OCI-LY3 (cell line): ENCODE measurements around the gene DDAH2.

Experiments used
- CTCF ChIP-seq: fragments of 200-600, 300-600 bp; sonication (generic); IDR thresholded peaks from 2 replicates; pipeline ENCODE4 v1.5.1; 2014; ENCODE audit warnings: antibody characterized with exemption, low read length, low read depth
- EZH2phosphoT487 ChIP-seq: fragments of 200-600 bp; shearing (Covaris generic); IDR thresholded peaks from 2 replicates; pipeline ENCODE4 v1.6.1; 2018; ENCODE audit warnings: antibody characterized with exemption, mixed run types, low read depth

- TF ChIP-seq CTCF (no peak), EZH2phosphoT487 (no peak)
Measured at GRCh38 chr6:31740397-31741223, 11.5 kb upstream of the DDAH2 start.
